HL-60/S4 treated with retinoic acid at 250 ng/mL for 4 days and 3 days (cell line): Measurements from ENCODE around the gene GMDS.

Experiments
- in situ Hi-C: fragments of 300-500 bp; cut with MboI; formaldehyde crosslinking; loops from 2 replicates; pipeline ENCODE4 v1.7.0; 2022; ENCODE audit warnings: low sequenced_read_pairs

Gene GMDS

DNA sequence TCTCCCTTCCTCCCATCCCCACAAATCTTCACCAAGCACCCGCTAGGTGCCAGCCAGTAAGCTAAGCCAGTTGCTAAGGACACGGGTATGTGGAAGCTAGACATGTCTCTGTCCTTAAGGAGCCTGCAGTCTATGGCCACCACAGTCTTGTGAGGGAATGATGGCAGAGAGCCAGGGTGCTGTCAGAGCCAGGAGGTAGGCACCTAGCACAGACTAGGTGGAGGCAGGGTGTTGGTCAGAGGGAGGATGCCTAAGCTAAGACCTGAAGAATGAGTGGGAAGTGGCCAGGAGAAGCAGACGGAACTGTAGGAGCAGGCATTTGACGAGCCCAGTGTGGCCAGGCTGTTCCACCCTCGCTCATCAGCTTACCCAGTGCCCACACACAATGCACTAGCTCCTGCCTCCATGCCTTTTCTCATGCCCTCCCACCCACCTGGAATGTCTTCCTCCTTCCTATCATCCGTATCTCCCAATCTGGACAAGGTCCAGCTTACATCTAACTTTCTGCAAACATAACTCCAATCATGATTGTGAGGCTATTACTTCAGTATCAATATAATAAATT, 510.1 kb downstream of the GMDS start:
- in situ Hi-C loops, result no loop called here

DNA sequence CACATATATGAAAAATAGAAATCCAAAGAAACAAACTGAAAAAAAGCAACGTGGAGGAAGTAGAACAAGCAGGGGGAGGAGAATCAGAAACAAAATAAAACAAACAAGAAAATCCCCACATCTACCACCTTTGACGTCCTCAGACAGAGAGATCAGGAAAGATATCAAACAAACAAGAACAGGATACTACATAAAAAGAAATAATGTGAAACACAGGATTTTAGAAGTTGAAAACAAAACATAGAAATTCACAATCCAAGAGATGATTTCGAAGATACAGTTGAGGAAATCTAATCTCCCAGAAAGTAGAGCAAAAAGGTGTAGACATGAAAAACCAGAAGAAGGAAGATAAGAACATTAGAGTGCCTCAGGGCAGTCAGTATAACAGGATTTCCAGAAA, 514.5 kb downstream of the GMDS start:
- in situ Hi-C loops, result no loop called here

DNA sequence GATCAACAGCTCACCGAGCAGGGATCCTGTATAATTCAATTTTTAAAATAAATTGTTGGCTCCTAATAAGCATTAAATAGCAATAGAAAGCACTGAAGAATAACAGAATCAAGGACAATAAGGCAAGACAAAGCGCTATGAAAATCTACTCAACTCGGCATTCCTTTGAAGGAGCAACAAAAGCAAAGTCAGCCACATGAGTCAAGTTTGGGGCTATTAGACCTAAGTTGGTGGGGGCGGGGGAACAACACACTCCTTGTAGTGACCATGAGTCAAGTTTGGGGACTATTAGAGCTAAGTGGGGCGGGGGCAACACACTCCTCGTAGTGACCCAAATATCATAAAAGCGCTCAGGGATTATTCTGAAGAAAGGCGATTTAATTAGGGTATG, 515.7 kb downstream of the GMDS start:
- in situ Hi-C loops, result no loop called here

DNA sequence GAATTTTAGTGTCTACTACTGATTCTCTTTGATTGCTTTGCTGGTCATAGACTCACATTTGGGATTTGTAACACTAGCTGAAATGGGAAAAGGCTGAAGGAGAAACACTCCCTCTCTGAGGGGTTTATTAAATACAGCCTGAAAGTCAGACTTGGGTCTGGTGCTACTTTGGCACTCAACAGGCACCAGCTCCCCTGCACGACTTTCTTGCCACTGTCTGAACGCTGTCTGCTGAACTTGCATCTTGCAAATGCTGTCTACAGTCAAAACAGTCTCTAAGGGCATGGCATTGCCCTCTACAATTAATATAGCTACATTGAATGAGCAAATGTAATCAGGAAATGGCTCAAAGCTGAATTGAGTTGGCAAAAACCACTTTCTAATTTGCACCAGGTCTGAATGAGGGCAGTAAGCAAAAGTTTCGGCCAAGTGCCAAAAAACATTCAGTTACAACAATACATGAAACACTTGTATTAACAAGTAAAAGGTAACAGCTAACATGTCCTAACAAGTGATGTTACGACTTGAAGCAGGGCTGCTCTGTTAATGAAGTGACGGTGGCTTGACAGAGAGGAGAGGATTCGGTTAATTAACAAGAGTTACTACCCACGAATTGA, 516.2 kb downstream of the GMDS start:
- in situ Hi-C loops, result no loop called here

- in situ Hi-C loops, result no loop called here
Measured at GRCh38 chr6:1726341-1726768, 519.0 kb downstream of the GMDS start.

- in situ Hi-C loops, result no loop called here
Measured at GRCh38 chr6:1724616-1725015, 520.8 kb downstream of the GMDS start.

DNA sequence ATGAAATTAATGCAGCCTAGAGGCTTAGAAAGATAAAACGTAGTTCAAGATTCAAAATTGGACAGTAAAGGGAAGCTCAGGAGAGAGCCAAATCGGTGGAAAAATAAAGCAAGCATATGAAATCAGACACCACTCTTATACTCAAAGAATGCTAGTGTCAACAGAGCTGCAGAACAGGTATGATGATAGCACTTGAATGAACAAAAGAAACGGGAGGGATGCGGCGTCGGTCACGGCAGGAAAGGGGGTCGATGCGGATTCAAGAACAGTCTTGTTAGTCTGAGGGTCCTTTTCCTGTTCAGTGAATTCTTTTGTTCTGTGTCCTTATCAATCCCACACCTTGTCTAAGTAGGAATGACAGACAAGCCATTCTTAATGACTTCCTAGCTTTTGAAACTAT, 521.3 kb downstream of the GMDS start:
- in situ Hi-C loops, result no loop called here

- in situ Hi-C loops, result no loop called here
Measured at GRCh38 chr6:1722801-1723200, 522.6 kb downstream of the GMDS start.

DNA sequence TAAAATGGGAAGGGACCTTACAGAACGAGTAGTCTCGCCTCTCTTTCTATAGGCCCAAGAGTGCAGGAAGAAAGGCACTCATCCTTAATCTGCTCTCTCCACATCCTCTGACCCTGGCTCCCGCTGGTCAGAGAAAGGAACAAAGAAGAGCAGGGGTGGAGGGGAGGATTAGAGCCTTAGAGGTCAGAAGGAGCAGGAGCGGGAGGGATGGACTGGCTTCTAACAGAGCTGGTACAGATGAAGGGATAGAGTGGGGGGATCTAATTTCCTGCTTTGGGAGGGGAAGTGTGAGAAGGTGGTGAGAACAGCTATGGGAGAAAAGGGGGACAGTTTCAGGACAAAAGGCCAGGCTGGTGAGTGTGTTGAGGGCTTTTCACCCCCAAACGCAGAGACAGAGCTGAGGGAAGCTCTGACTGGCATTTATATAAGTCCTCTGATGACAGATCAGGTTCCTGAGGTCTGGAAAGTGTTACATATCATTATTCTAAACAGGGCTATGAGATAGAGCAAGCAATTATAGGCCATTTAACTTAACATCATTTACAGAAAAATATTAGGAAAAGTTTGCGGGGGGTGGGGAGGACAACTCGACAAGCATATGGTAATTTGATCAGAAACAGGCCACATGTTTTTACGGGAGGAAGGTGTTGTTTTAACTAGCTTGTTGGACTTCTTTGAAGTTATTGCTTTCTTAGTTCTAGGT, 524.6 kb downstream of the GMDS start:
- in situ Hi-C loops, result no loop called here

DNA sequence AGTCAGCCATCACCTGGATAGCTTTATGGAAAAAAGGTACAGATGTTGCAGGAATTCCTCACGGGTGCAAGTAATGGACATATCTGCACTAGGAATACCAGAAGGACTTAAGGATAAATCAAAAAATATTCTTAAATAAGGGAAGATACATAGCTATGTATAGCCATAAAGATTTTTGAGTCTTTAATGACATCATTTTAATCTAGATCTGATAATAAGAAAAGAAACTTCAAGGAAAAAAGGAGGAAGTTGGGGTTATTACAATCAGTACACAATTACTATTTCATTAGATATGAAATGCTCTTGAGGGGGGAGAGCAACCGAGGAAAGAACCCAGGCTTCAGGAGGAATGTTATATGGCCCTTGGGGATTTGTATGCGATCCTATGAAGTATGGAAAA, 525.5 kb downstream of the GMDS start:
- in situ Hi-C loops, result no loop called here

DNA sequence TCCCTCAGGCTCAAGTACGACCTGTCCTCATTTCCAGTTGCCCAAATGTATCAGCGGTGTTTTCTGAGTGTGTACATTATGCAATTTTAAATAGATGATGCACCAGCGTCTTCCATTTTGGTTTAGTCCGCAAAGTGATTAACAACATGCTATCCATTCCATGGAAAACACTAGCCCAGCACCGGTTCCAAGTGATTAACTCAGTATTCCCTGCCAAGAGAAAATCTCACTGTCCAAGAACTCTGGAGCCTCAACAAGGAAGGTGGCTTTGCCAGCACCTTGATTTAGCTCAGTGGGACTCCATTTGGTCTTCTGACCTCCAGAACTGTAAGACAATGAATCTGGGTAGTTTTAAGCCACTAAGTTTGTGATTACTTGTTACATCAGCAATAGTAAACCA, 528.5 kb downstream of the GMDS start:
- in situ Hi-C loops, result no loop called here

GRCh38 chr6:1716396-1716795, 529.0 kb downstream of the GMDS start:
- in situ Hi-C loops, result no loop called here

DNA sequence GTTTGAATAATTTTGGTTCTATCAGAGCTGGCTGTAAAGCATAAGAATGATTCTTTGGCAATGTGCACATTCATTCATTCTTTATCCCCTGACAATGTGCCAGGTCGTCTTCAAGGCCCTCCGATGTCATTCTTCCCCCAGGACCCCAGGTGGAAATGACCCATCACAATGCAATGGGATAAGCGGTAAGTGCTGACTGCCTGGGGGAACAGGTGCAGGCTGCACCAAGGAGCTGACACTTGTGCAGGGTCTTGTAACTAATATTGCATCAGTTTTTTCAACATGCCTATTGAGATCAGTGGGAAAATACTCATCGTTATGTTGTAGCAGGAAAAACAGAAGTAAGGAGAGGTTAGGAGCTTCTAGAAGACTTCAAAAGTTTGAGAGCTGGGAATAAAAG, 530.1 kb downstream of the GMDS start:
- in situ Hi-C loops, result no loop called here

- in situ Hi-C loops, result no loop called here
Measured at GRCh38 chr6:1714654-1715053, 530.8 kb downstream of the GMDS start.

DNA sequence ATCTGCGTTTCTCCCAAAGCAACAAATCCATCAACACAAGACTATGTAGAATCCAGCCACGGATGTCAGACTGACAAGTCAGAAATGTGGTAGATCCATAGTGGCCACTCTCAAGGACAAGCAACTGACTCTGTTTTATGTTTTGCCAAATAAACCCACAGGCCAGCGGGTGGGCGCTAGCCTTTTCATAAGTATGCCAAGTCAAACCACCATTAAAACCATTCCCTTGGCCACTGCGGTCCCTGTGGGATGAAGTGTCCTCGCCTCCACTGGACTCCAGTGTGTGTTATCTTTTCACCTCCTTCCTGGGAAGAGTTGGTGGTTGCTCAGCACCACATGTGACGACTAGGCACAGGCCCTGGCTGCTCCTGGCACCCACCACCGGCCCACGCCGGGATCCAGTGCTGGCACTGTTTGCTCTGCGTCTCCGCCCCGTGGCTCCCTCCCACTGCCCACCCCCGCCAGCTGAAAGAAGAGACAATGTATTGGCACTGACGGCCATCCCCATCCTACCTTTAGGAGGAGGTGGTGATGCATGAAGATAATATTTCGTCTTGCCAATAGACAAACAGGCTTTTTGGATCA, 532.3 kb downstream of the GMDS start:
- in situ Hi-C loops, result no loop called here

GRCh38 chr6:1712451-1712850, 533.0 kb downstream of the GMDS start:
- in situ Hi-C loops, result no loop called here

DNA sequence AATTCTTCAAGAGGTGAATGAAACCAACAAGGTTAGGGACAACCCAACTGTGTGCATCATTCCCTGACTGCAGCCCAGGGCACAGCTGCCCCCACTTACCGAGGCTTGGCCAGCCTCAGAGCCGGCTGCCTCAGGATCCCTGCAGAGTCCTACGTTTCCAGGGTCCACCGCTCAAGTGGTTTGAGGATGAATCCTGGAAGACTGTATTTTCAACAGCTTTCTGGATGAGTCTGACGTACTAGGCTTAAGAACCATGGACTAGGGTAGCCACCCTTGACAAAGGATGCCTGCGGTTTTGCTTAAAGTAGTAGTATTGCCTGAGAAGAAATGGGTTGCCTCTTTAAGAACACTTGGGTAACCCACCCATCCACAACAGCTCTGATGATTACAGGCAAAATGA, 534.3 kb downstream of the GMDS start:
- in situ Hi-C loops, result no loop called here

- in situ Hi-C loops, result no loop called here
Measured at GRCh38 chr6:1709234-1709641, 536.2 kb downstream of the GMDS start.

GRCh38 chr6:1708820-1709219, 536.6 kb downstream of the GMDS start:
- in situ Hi-C loops, result no loop called here

GRCh38 chr6:1708122-1708521, 537.3 kb downstream of the GMDS start:
- in situ Hi-C loops, result no loop called here

- in situ Hi-C loops, result no loop called here
Measured at GRCh38 chr6:1705630-1706029, 539.8 kb downstream of the GMDS start.

GRCh38 chr6:1705183-1705582, 540.2 kb downstream of the GMDS start:
- in situ Hi-C loops, result no loop called here
